Measurements from ENCODE around the gene VEGFA.

DNA sequence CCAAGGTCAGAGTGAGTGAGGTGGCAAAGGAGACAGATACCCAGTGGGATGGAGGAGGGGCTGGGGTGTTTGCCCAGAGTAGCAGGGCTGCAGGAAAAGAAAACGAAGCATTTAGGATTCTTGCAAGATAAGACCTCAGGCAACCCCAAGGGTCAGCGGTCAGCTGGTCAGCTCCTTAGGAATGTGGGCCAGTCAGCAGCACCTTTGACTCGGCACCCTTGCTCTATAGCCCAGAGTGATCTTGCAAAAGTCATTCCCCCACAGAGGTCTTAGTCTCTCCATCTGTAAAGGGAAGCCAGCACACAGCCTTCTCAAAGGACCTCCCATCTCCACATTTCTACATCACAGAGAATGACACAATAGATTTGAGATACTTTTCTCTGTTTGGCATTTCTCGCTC is 56.7 kb downstream of the VEGFA start:
- TF ChIP-seq, protein P1, sequence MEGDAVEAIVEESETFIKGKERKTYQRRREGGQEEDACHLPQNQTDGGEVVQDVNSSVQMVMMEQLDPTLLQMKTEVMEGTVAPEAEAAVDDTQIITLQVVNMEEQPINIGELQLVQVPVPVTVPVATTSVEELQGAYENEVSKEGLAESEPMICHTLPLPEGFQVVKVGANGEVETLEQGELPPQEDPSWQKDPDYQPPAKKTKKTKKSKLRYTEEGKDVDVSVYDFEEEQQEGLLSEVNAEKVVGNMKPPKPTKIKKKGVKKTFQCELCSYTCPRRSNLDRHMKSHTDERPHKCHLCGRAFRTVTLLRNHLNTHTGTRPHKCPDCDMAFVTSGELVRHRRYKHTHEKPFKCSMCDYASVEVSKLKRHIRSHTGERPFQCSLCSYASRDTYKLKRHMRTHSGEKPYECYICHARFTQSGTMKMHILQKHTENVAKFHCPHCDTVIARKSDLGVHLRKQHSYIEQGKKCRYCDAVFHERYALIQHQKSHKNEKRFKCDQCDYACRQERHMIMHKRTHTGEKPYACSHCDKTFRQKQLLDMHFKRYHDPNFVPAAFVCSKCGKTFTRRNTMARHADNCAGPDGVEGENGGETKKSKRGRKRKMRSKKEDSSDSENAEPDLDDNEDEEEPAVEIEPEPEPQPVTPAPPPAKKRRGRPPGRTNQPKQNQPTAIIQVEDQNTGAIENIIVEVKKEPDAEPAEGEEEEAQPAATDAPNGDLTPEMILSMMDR (IDR thresholded peaks at IDR 0.05; ENCODE audit: poor library complexity) = no peak
- no peak for TF ChIP-seq EZH2phosphoT487 (IDR thresholded peaks at IDR 0.05; ENCODE audit: low read depth, severe bottlenecking, unreplicated experiment)
- TF ChIP-seq EZH2 (IDR thresholded peaks at IDR 0.05; ENCODE audit: borderline replicate concordance) = no peak

All from hepatocyte (in vitro differentiated cells).